Left ventricle myocardium inferior (tissue), 1 donor: ENCODE data around the gene SYCN. TPM values are rescaled to one million over a fixed set of nuclear protein-coding genes. Genes with fewer than 3 reads are reported as not detected.
A peak's percentile ranks its signal among the peaks of the same experiment; 100 is the strongest.

Experiments
- DNase-seq: peaks from one replicate; pipeline ENCODE4 v3.0.0-alpha.2; 2020
- H3K27ac ChIP-seq: fragments of 200-600 bp; replicated peaks from 2 replicates; pipeline ENCODE4 v1.8.0; 2021
- H3K27me3 ChIP-seq: fragments of 200-600 bp; 2 replicates; pipeline ENCODE4 v1.8.0; 2021; ENCODE audit warnings: low read depth
- H3K36me3 ChIP-seq: fragments of 200-600 bp; 2 replicates; pipeline ENCODE4 v1.8.0; 2021
- H3K4me1 ChIP-seq: fragments of 200-600 bp; 2 replicates; pipeline ENCODE4 v1.8.0; 2021
- H3K4me3 ChIP-seq: fragments of 200-600 bp; 2 replicates; pipeline ENCODE4 v1.8.0; 2021; ENCODE audit warnings: mild to moderate bottlenecking, moderate library complexity
- H3K9me3 ChIP-seq: fragments of 200-600 bp; replicated peaks from 2 replicates; pipeline ENCODE4 v1.8.0; 2021
- CTCF ChIP-seq: fragments of 200-600 bp; IDR thresholded peaks from 2 replicates; pipeline ENCODE4 v1.8.0; 2021; ENCODE audit warnings: antibody characterized with exemption, mild to moderate bottlenecking, borderline replicate concordance
- intact Hi-C: fragments of 100-400 bp; cut with micrococcal nuclease; formaldehyde crosslinking; loops from one replicate; pipeline ENCODE4 v1.11.0; 2022
- total RNA-seq: library from RNA; stranded (reverse); fragmentation: NEBNext Ultra II Directional; extraction: Animal tissue kit (Norgen Biotek cat#: 25700); gene quantifications from one replicate; pipeline ENCODE4 v1.2.1, GENCODE V29; 2021
- donor health status: DM: no; HTN: yes; CAD: no; lungs with severe emphysema.

SYCN gene
- total RNA-seq, 1 donor from 2014 or later: not detected

- no peaks in the 10 kb centered on the region for H3K36me3 ChIP-seq
- TF ChIP-seq CTCF: no peak
- peaks cover 29% of the 10 kb centered on the region for H3K4me1 ChIP-seq
- DNase-seq: no peak
- H3K4me3 ChIP-seq: no peak overlapping the region
- no peak overlapping the region for H3K27ac ChIP-seq
- H3K27me3 ChIP-seq: no peaks in the 10 kb centered on the region
- intact Hi-C loops: no loop called here
- H3K9me3 ChIP-seq: no peaks in the 10 kb centered on the region
Observed at GRCh38 chr19:39162441-39163043, 41.5 kb downstream of the SYCN start.

- Histone ChIP-seq H3K36me3 (no peaks in the 10 kb centered on the region), H3K27ac (no peak overlapping the region), H3K9me3 (no peaks in the 10 kb centered on the region), H3K4me3 (no peak overlapping the region), H3K27me3 (no peaks in the 10 kb centered on the region), H3K4me1 (peaks cover 29% of the 10 kb centered on the region)
- no peak for DNase-seq
- intact Hi-C loops: no loop called here
- TF ChIP-seq CTCF: no peak
Observed at GRCh38 chr19:39160889-39161672, 43.0 kb downstream of the SYCN start.

DNA sequence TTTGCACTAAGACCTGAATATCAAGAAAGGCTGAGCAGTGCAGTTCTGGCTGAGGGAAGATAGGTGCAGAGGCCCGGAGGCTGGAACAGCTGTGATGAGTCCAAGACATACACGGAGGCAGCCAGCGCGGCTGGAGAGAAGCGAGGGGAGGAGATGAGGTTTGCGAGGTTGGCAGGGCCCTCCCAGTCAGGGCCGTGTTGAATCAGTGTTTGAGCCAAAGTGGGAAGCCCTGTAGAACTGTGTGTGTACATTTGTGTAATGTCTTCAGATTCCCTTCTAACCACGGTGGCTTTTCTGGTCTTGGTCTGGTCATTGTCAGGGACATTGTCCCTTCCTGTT, 43.6 kb downstream of the SYCN start:
- H3K9me3 ChIP-seq: no peaks in the 10 kb centered on the region
- H3K36me3 ChIP-seq: no peaks in the 10 kb centered on the region
- H3K4me3 ChIP-seq: no peak overlapping the region
- H3K27ac ChIP-seq: no peak overlapping the region
- peaks cover 28% of the 10 kb centered on the region for H3K4me1 ChIP-seq
- intact Hi-C loops: no loop called here
- H3K27me3 ChIP-seq: no peaks in the 10 kb centered on the region
- no peak for TF ChIP-seq CTCF
- peak; percentile 39 for DNase-seq

GRCh38 chr19:39158646-39159260, 45.3 kb downstream of the SYCN start:
- Histone ChIP-seq H3K4me1 (peaks cover 39% of the 10 kb centered on the region), H3K27ac (no peak overlapping the region), H3K4me3 (no peak overlapping the region), H3K27me3 (no peaks in the 10 kb centered on the region), H3K9me3 (no peaks in the 10 kb centered on the region), H3K36me3 (no peaks in the 10 kb centered on the region)
- no peak for DNase-seq
- no peak for TF ChIP-seq CTCF
- intact Hi-C loops: no loop called here

DNA sequence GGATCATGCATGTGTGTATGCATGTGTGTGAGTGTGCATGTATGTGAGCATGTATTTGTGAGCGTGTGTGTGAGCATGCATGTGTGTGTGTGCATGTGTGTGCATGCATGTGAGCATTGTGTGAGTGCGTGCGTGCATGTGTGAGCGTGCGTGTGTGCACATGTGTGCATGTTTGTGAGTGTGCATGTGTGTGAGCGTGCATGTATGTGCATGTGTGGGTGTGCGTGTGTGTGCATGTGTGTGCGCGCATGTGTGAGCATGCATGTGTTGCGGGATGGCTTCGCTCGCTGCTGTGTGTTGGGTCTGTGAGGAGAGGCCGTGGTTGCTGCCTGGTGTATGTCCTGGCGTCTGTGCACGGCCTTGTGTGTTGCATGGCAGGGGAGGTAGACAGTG, 46.1 kb downstream of the SYCN start:
- H3K4me1 ChIP-seq: peaks cover 39% of the 10 kb centered on the region
- H3K36me3 ChIP-seq: no peaks in the 10 kb centered on the region
- no peak overlapping the region for H3K4me3 ChIP-seq
- no peak overlapping the region for H3K27ac ChIP-seq
- intact Hi-C loops: no loop called here
- no peak for TF ChIP-seq CTCF
- no peaks in the 10 kb centered on the region for H3K27me3 ChIP-seq
- no peaks in the 10 kb centered on the region for H3K9me3 ChIP-seq
- DNase-seq: no peak
